ENCODE data around the gene AHSA1. TPM values are rescaled to one million over a fixed set of nuclear protein-coding genes. Genes with fewer than 3 reads are reported as not detected.
A peak's percentile ranks its signal among the peaks of the same experiment; 100 is the strongest.

The AHSA1 gene
- total RNA-seq, 2 experiments from 2014 or later, result 152 to 162 TPM

DNA sequence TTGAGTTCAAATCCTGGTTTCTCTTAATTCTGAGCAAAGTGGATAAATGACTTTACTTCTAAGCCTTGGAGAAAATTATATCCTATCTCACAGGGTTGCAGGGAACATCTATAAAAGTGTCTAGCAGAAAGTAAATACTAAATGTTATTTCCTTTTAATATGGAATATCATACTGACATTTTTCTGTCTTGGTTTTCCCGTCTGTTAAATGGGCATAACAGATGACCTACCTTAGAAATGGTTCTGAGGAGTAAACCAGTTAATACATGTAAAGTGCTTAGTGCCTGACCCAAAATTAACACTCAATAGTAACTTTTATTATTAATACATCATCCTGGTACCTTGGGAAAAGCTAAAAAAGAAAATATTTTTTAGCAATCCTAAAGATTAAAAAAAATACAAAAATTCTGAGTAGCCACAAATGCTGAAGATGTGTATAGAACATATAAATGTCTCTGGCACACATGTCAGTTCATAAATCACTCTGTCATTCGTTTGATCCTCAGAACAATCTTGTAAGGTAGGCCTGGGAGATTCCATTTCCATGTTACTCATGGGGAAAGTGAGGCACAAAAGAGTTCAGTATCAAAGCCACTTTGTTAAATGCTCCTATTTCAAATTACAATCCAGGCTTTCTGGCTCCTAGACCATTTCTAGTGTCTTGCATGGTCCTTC is 1.8 kb upstream of the AHSA1 start:
- Mint-ChIP-seq H3K27me3 (no peaks in the 10 kb centered on the region), H3K27ac (peak overlapping the region; percentile 99), H3K4me1 (peaks cover 29% of the 10 kb centered on the region), H3K36me3 (ENCODE audit: low read depth) (peaks cover 33% of the 10 kb centered on the region), H3K9me3 (no peaks in the 10 kb centered on the region), H3K4me3 (peak overlapping the region; percentile 100)
- DNase-seq, result no peak
- ChIA-PET CTCF (no interaction called here), POLR2A (interaction anchor here (1.3 to 3.9 kb wide), 3 partner anchors 80 to 304 kb away, joined by 3 to 26 read pairs (median 19); partner anchors contain the start of genes GSTZ1, POMT2, SAMD15 and TMED8)

DNA sequence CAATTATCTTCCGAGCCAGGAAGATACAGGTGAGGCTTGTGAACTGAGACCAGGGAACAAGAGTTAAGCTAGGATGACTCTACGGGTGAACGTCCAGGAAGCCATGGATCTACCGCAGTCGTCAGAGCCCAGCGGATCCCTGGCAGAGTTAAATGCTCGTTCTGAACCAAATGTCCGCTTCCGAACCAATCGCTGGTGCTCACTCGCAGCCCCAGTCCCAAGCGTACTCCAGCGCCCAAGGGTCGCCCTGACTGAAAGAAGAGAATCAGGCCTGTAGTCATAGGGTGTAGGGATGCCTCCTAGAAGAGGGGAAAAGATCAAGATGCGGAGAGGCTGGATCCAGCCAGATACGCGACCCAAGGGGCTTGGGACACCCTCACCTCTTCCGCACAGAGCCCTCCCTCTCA is 775 bp upstream of the AHSA1 start:
- Mint-ChIP-seq H3K27me3 (no peaks in the 10 kb centered on the region), H3K9me3 (no peaks in the 10 kb centered on the region), H3K27ac (peak overlapping the region; percentile 99), H3K36me3 (ENCODE audit: low read depth) (peaks cover 36% of the 10 kb centered on the region), H3K4me1 (peaks cover 32% of the 10 kb centered on the region), H3K4me3 (peak overlapping the region; percentile 100)
- POLR2A ChIA-PET, result interaction anchor here (1.3 to 3.9 kb wide), 7 partner anchors 17 to 343 kb away, joined by 3 to 26 read pairs (median 13); partner anchors contain the start of genes ADCK1, ALKBH1, GSTZ1 and POMT2
- no peak for DNase-seq
- CTCF ChIA-PET, result no interaction called here

GRCh38 chr14:77458249-77458950 is 507 bp downstream of the AHSA1 start:
- ChIA-PET CTCF (interaction anchor here (0.7 to 2.9 kb wide), 22 partner anchors 12 to 386 kb away, joined by 3 to 22 read pairs (median 5); partner anchors contain the start of genes ALKBH1, SAMD15, SLIRP and TMED8), POLR2A (interaction anchor here (0.5 to 3.9 kb wide), 10 partner anchors 9 to 342 kb away, joined by 3 to 26 read pairs (median 6); partner anchors contain the start of genes ADCK1, ALKBH1, GSTZ1 and POMT2)
- H3K36me3 Mint-ChIP-seq (ENCODE audit: low read depth), result peaks cover 37% of the 10 kb centered on the region
- peaks cover 34% of the 10 kb centered on the region for H3K4me1 Mint-ChIP-seq
- DNase-seq, result peak; percentile 53
- peak overlapping the region; percentile 99 for H3K27ac Mint-ChIP-seq
- H3K4me3 Mint-ChIP-seq, result peak overlapping the region; percentile 100
- H3K27me3 Mint-ChIP-seq, result no peaks in the 10 kb centered on the region
- H3K9me3 Mint-ChIP-seq, result no peaks in the 10 kb centered on the region

DNA sequence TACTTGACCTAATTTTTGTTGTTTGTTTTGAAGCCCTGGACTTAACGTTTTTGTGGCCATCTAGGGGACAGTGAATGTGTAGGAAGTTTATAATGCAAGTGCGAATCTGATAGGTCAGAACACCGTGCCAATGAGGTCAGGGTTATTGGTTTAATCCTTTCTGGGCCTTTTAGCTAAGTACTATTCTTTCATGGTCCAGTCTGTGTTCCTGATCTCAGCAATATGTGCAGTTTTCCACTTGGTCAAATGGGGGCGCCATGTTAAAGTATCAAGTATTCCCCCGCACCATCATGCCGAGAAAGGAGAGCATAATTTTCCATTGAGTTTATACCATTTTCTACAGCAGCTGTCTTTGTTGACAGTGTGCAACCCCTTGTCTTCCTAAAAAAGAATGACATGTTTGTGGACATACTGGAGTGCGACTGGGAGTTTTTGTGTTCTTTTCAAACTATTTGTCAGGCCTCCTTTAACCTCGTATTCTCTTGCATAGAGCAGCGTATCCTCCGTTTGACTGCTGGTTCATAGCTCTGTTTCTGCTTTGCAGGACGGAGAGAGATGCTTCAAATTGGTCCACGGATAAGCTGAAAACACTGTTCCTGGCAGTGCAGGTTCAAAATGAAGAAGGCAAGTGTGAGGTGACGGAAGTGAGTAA is 1.3 kb downstream of the AHSA1 start:
- peak overlapping the region; percentile 99 for H3K27ac Mint-ChIP-seq
- ChIA-PET POLR2A (interaction anchor here (0.5 to 3.9 kb wide), 9 partner anchors 8 to 341 kb away, joined by 3 to 26 read pairs (median 6); partner anchors contain the start of genes ADCK1, ALKBH1, GSTZ1 and POMT2), CTCF (interaction anchor here (0.7 to 2.9 kb wide), 27 partner anchors 9 to 386 kb away, joined by 3 to 22 read pairs (median 4); partner anchors contain the start of genes ALKBH1, GSTZ1, SAMD15 and SLIRP)
- peaks cover 34% of the 10 kb centered on the region for H3K4me1 Mint-ChIP-seq
- peak overlapping the region; percentile 100 for H3K4me3 Mint-ChIP-seq
- peaks cover 40% of the 10 kb centered on the region for H3K36me3 Mint-ChIP-seq (ENCODE audit: low read depth)
- H3K9me3 Mint-ChIP-seq, result no peaks in the 10 kb centered on the region
- DNase-seq, result peak; percentile 73
- H3K27me3 Mint-ChIP-seq, result no peaks in the 10 kb centered on the region

GRCh38 chr14:77467801-77468200 is 9.9 kb downstream of the AHSA1 start:
- H3K4me3 Mint-ChIP-seq, result no peak overlapping the region
- DNase-seq, result no peak
- H3K36me3 Mint-ChIP-seq (ENCODE audit: low read depth), result peaks cover 50% of the 10 kb centered on the region
- POLR2A ChIA-PET, result interaction anchor here (1.7 kb wide), 1 partner anchor 9 kb away, joined by 5 read pairs; no protein-coding TSS in a partner anchor
- H3K27ac Mint-ChIP-seq, result no peak overlapping the region
- H3K4me1 Mint-ChIP-seq, result no peaks in the 10 kb centered on the region
- no peaks in the 10 kb centered on the region for H3K27me3 Mint-ChIP-seq
- no peaks in the 10 kb centered on the region for H3K9me3 Mint-ChIP-seq
- CTCF ChIA-PET, result interaction anchor here (1.0 kb wide), 1 partner anchor 8 kb away, joined by 3 read pairs; no protein-coding TSS in a partner anchor

GRCh38 chr14:77469067-77469505 is 11.2 kb downstream of the AHSA1 start:
- H3K36me3 Mint-ChIP-seq (ENCODE audit: low read depth), result peaks cover 45% of the 10 kb centered on the region

DNA sequence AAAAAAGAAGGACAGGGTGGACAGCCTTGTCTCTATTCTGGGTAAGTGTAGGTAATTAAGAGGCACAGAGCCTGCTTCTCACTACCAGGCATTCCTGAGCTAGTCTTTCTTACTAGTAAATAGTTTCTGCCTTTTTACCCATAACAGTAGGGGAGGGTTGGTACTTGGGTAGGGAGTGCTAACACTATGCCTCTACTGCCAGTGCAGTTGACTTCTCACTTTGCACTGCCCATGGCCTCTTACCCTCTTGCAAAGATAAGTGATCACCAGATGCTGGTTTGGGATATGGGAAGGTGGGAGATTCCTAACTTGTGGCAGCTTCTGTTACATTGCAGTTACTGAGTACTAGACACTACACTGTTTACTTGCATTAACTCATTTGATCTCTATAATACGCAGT is 11.6 kb downstream of the AHSA1 start:
- H3K27me3 Mint-ChIP-seq, result no peaks in the 10 kb centered on the region
- H3K4me3 Mint-ChIP-seq, result no peak overlapping the region
- POLR2A ChIA-PET, result no interaction called here
- H3K9me3 Mint-ChIP-seq, result no peaks in the 10 kb centered on the region
- no peaks in the 10 kb centered on the region for H3K4me1 Mint-ChIP-seq
- H3K27ac Mint-ChIP-seq, result no peak overlapping the region
- peaks cover 42% of the 10 kb centered on the region for H3K36me3 Mint-ChIP-seq (ENCODE audit: low read depth)
- DNase-seq, result no peak
- CTCF ChIA-PET, result interaction anchor here (0.6 to 1.4 kb wide), 3 partner anchors 78 to 154 kb away, joined by 3 to 7 read pairs (median 4); no protein-coding TSS in a partner anchor

More at GRCh38 chr14:77469067-77469505, 11.2 kb downstream of the AHSA1 start:
- Mint-ChIP-seq H3K27ac (no peak overlapping the region), H3K4me3 (no peak overlapping the region), H3K27me3 (no peaks in the 10 kb centered on the region), H3K4me1 (no peaks in the 10 kb centered on the region), H3K9me3 (no peaks in the 10 kb centered on the region)
- ChIA-PET CTCF (interaction anchor here (0.6 to 1.4 kb wide), 3 partner anchors 79 to 154 kb away, joined by 3 to 7 read pairs (median 4); no protein-coding TSS in a partner anchor), POLR2A (no interaction called here)
- DNase-seq, result no peak

DNA sequence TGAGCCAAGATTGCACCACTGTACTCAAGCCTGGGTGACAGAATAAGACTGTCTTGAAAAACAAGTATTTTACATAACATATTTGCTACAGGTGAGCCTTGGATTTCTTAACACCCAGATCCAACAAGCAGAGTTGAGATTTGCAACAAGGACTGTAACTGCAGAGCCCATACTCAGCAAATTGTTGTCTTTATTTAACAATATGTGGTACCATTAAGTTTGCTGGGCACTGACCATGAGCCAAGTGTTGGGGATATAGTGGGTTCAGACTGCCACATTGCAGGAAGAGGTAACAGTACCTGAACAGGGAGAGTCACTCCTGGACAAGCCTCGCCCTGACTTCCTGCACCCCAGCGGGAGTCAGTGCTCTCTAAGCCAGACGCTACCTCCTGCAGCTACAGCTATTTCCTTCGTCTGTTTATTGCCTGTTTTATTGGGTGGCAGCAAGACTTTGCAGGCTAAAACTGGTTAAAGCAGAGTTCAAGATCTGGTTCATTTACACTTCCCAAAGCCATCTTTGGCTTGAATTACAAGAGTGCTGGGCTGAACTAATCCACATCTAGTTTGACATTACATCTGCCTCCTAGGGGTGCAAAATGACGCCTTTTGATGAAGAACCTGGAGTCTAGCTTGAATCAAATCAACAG is 12.5 kb downstream of the AHSA1 start:
- no peak for DNase-seq
- Mint-ChIP-seq H3K4me1 (no peaks in the 10 kb centered on the region), H3K36me3 (ENCODE audit: low read depth) (peaks cover 34% of the 10 kb centered on the region), H3K4me3 (no peak overlapping the region), H3K9me3 (no peaks in the 10 kb centered on the region), H3K27me3 (no peaks in the 10 kb centered on the region), H3K27ac (no peak overlapping the region)
- POLR2A ChIA-PET, result no interaction called here
- CTCF ChIA-PET, result no interaction called here

GRCh38 chr14:77473921-77474320 is 16.0 kb downstream of the AHSA1 start:
- POLR2A ChIA-PET, result interaction anchor here (1.4 kb wide), 1 partner anchor 16 kb away, joined by 3 read pairs; the partner anchor contains the start of genes AHSA1 and VIPAS39
- Mint-ChIP-seq H3K36me3 (ENCODE audit: low read depth) (peaks cover 9% of the 10 kb centered on the region), H3K4me3 (no peak overlapping the region), H3K27me3 (no peaks in the 10 kb centered on the region), H3K9me3 (no peaks in the 10 kb centered on the region), H3K4me1 (no peaks in the 10 kb centered on the region), H3K27ac (no peak overlapping the region)
- DNase-seq, result no peak
- CTCF ChIA-PET, result no interaction called here

DNA sequence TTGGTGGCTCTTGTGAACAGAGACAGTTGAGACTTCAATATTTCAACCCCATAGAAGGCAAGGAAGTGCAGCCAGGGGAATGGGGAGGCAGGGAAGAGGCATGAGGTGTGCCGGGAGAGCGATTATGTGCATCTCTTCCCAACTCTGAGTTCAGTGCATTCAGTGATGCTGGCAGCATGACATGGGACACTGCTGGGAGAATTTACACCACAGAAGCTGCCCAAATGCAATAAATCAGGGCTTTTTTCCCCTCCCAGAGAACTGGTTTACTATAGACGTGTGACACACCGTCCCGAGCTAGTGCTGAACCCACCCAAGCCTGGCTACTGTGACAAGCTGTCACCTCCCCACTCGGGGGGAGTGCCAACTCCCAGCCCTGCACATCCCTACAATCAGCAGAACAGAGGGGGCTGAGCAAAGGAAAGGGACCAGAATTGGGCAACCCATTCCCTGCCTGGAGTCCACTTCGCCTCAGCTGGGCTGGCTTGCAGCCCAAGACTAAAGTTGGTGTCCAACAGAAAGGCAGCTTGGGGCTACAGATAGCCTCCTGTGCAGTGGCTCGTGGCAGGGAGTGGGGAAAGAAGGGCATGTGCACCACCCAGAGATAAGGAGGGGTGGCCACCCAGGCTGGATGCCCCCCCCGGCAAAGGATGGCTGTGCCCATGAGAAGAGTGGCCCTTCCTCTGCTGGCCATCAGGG is 16.7 kb downstream of the AHSA1 start:
- Mint-ChIP-seq H3K9me3 (no peaks in the 10 kb centered on the region), H3K27me3 (no peaks in the 10 kb centered on the region), H3K4me1 (no peaks in the 10 kb centered on the region), H3K4me3 (no peak overlapping the region), H3K36me3 (ENCODE audit: low read depth) (peaks cover 2% of the 10 kb centered on the region), H3K27ac (no peak overlapping the region)
- ChIA-PET POLR2A (interaction anchor here (1.4 kb wide), 1 partner anchor 17 kb away, joined by 3 read pairs; the partner anchor contains the start of genes AHSA1 and VIPAS39), CTCF (no interaction called here)
- no peak for DNase-seq

GRCh38 chr14:77475432-77476115 is 17.7 kb downstream of the AHSA1 start:
- H3K4me1 Mint-ChIP-seq, result no peaks in the 10 kb centered on the region
- no peaks in the 10 kb centered on the region for H3K36me3 Mint-ChIP-seq (ENCODE audit: low read depth)
- no peak for DNase-seq
- no peaks in the 10 kb centered on the region for H3K27me3 Mint-ChIP-seq
- H3K27ac Mint-ChIP-seq, result no peak overlapping the region
- H3K4me3 Mint-ChIP-seq, result no peak overlapping the region
- no peaks in the 10 kb centered on the region for H3K9me3 Mint-ChIP-seq
- ChIA-PET POLR2A (no interaction called here), CTCF (no interaction called here)

Data from activated CD4-positive, alpha-beta memory T cell treated with anti-CD3 and anti-CD28 coated beads, Interleukin-2, amount 10 ng/mL, durations not matched to agents 7 days and 5 days (primary cell).